Measurements from ENCODE around the gene FNBP1L.

DNA sequence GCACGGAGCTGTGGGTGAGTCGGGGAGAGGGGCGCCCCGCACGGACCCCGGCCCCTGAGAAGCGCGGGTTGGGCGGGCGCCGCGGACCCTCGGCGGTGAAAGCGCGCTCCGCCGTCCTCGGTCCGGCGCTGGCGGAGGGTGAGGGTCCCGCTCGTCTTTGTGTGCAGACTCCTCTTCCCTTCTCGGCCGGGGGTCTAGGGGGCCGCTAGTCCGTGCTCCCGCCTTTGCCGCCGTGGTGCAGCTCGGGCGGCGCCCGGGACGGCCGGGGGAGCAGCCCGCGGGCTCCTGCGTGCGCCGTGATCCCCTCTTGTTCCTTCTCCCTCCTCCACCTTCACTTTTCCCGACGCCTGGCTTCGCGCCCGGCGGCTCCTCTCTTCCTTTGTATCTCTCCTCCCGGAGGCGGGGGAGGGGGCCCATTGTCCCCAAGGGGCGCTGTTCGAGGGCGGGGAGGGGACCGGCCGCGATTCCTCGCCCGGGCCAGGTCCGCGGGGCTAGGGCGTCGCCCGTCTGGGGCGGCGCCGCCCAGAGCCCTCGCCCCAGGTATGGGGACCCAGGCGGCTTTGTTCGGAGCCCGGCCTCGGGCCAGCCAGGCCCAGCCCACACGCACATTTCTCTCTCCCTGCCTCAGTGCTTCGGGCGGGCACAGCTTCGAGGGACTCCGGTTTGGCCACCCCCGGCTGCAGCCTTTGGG, 519 bp downstream of the FNBP1L start:
- TF ChIP-seq, protein P1, sequence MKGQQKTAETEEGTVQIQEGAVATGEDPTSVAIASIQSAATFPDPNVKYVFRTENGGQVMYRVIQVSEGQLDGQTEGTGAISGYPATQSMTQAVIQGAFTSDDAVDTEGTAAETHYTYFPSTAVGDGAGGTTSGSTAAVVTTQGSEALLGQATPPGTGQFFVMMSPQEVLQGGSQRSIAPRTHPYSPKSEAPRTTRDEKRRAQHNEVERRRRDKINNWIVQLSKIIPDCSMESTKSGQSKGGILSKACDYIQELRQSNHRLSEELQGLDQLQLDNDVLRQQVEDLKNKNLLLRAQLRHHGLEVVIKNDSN (IDR thresholded peaks at IDR 0.05; ENCODE audit: borderline replicate concordance, low read depth), result no peak
- TF ChIP-seq, protein P2, sequence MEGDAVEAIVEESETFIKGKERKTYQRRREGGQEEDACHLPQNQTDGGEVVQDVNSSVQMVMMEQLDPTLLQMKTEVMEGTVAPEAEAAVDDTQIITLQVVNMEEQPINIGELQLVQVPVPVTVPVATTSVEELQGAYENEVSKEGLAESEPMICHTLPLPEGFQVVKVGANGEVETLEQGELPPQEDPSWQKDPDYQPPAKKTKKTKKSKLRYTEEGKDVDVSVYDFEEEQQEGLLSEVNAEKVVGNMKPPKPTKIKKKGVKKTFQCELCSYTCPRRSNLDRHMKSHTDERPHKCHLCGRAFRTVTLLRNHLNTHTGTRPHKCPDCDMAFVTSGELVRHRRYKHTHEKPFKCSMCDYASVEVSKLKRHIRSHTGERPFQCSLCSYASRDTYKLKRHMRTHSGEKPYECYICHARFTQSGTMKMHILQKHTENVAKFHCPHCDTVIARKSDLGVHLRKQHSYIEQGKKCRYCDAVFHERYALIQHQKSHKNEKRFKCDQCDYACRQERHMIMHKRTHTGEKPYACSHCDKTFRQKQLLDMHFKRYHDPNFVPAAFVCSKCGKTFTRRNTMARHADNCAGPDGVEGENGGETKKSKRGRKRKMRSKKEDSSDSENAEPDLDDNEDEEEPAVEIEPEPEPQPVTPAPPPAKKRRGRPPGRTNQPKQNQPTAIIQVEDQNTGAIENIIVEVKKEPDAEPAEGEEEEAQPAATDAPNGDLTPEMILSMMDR (IDR thresholded peaks at IDR 0.05), result peak; percentile 29; the same call in 1 of the 2 replicates
- TF ChIP-seq MXI1 (IDR thresholded peaks at IDR 0.05; ENCODE audit: low read depth, low read length) (no peak; the same call in 1 of the 2 replicates), RCOR1 (IDR thresholded peaks at IDR 0.05; ENCODE audit: low read length) (no peak), POLR2AphosphoS5 (IDR thresholded peaks at IDR 0.05; ENCODE audit: low read depth, low read length) (no peak), NFIC (IDR thresholded peaks at IDR 0.05; ENCODE audit: borderline replicate concordance) (peak; percentile 39), YY1 (IDR thresholded peaks at IDR 0.05; ENCODE audit: low read depth) (no peak), EZH2phosphoT487 (IDR thresholded peaks at IDR 0.05; ENCODE audit: borderline replicate concordance, low read depth) (no peak)
- TF ChIP-seq, protein P3, sequence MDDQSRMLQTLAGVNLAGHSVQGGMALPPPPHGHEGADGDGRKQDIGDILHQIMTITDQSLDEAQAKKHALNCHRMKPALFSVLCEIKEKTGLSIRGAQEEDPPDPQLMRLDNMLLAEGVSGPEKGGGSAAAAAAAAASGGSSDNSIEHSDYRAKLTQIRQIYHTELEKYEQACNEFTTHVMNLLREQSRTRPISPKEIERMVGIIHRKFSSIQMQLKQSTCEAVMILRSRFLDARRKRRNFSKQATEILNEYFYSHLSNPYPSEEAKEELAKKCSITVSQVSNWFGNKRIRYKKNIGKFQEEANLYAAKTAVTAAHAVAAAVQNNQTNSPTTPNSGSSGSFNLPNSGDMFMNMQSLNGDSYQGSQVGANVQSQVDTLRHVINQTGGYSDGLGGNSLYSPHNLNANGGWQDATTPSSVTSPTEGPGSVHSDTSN (IDR thresholded peaks at IDR 0.05), result no peak

Data from SK-N-SH (cell line).